Left lung (tissue), 10 donors: ENCODE results near the gene GALNT17. TPM values are rescaled to one million over a fixed set of nuclear protein-coding genes. Genes with fewer than 3 reads are reported as not detected.
A peak's percentile ranks its signal among the peaks of the same experiment; 100 is the strongest.

Source experiments
- ATAC-seq: fragments of 200-7000 bp; cut with Tn5 transposase; one replicate; pipeline ENCODE4 v1.9.1; 2020; ENCODE audit warnings: moderate library complexity
- DNase-seq, 4 donors: peaks; one replicate each; pipeline ENCODE4 v3.0.0-alpha.2; 2013 to 2020
- H3K27ac ChIP-seq, 2 donors: fragments of 200-600 bp; sonication (generic) in 1 of 2; one replicate each; pipeline versions ENCODE4 v1.5.0 to v1.8.0; 2020 to 2021
- H3K27me3 ChIP-seq, 2 donors: fragments of 200-600 bp; sonication (generic) in 1 of 2; one replicate each; pipeline versions ENCODE4 v1.5.0 to v1.8.0; 2020 to 2021
- H3K36me3 ChIP-seq, 2 donors: fragments of 200-600 bp; sonication (generic) in 1 of 2; one replicate each; pipeline versions ENCODE4 v1.5.0 to v1.8.0; 2020 to 2021
- H3K4me1 ChIP-seq, 2 donors: fragments of 200-600 bp; one replicate each; pipeline ENCODE4 v1.8.0; 2021
- H3K4me3 ChIP-seq, 2 donors: fragments of 200-600 bp; sonication (generic) in 1 of 2; one replicate each; pipeline versions ENCODE4 v1.5.0 to v1.8.0; 2020 to 2021; ENCODE audit warnings: mild to moderate bottlenecking in 1 of 2
- H3K9me3 ChIP-seq, 2 donors: fragments of 200-600 bp; sonication (generic) in 1 of 2; one replicate each; pipeline versions ENCODE4 v1.5.0 to v1.8.0; 2020 to 2021
- intact Hi-C, 2 donors: fragments of 100-400 bp; cut with DNase I; formaldehyde crosslinking; loops; one replicate each; pipeline versions ENCODE4 v1.11.2 to v1.14.2; 2022
- polyA plus RNA-seq, 6 donors: library from polyadenylated mRNA; unstranded; fragments of 120-200 nt; gene quantifications; one replicate each; pipeline ENCODE4 v1.2.1, GENCODE V29; 2013; ENCODE audit not compliant: insufficient read length in 6 of 6
- total RNA-seq, 2 donors: library from RNA; stranded (reverse); fragmentation: NEBNext Ultra II Directional; extraction: Animal tissue kit (Norgen Biotek cat#: 25700); gene quantifications; one replicate each; pipeline ENCODE4 v1.2.1, GENCODE V29; 2021
- TF ChIP-seq, protein P1 (sequence below), 2 donors: fragments of 200-600 bp; sonication (generic) in 1 of 2; IDR thresholded peaks; one replicate each; pipeline versions ENCODE4 v1.5.0 to v1.8.0; 2021; ENCODE audit warnings: antibody characterized with exemption in 2 of 2
- donor health status: DM: no; HTN: yes; CAD: no.
- donor health status: DM: no; HTN: no; CAD: no.

Gene GALNT17
- total and polyA plus RNA-seq, 8 donors = 2.4 to 19.1 (median 9.7) TPM

DNA sequence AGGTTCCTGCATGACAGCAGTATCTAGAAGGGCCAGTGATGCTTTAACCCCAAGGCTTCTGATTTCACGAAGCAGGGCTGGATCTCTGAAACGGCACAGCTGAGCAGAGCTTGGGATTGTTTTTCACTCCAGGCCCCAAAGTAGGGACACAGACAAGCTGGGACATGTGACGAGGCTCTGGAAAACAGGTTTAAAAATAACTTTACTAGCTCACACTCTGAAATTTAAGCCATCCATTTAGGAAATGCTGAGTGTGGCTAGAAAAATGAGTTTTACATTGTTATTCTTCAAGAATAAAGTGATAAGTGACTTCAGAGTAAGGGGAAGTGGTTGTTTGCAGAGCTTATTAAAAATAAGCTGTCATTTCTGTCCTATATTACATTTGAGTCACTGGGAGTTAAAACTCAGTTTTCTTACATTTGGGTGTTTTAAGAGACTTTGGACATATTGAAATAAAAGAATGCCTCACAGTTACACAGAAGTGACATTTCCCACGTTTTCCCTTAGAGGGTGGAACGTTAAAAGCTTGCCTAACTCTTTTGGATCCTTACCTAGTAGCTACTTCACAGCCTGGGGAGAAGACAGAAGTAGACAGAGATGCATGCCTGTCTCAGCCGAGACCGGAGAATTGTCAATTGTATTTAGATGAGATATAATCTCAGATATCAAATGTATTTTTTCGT lies 107.8 kb downstream of the GALNT17 start:
- intact Hi-C loops = no loop called here
- Histone ChIP-seq H3K4me3 (no peak overlapping the region), H3K27ac (no peak overlapping the region)

DNA sequence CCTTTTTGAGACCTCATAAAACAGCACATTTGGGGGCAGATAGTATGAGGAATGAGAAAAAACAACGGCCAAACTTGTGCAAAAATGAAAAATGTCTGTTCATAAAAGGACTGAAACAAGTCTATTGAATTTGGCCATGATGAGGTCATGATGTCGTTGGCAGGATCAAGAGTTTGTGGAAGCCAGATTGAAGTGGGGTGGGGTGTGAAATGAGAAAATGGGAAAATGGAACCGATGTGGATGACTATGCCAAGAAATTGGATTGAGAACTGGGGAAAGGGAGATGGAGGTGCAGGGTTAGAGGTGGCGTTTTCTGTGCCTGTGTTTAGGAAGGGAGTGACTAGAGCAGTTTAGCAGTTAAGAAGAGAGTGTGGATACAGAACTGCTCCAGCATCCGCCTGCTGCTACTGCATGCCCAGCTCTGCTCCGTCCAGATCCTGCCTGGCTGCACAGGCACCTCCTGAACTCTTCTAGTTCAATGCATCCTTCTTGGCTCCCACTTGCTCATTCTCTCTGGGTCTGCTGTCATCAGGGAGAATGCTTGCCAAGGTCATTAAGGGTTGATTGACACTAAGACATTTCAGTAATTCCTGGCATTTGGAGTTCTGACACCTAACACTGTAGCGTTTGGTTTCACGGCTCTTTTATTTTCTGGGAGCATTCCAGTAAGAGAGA lies 111.9 kb downstream of the GALNT17 start:
- Histone ChIP-seq H3K27me3 (no peaks in the 10 kb centered on the region), H3K27ac (no peak overlapping the region), H3K36me3 (no peaks in the 10 kb centered on the region), H3K4me3 (no peak overlapping the region), H3K4me1 (no peaks in the 10 kb centered on the region), H3K9me3 (peaks cover 0 to 13% of the 10 kb centered on the region in 2 donors)
- ATAC-seq (no peak), DNase-seq (peak in 1 of 4 donors; percentile 19)
- intact Hi-C loops = no loop called here
- TF ChIP-seq, protein P1, sequence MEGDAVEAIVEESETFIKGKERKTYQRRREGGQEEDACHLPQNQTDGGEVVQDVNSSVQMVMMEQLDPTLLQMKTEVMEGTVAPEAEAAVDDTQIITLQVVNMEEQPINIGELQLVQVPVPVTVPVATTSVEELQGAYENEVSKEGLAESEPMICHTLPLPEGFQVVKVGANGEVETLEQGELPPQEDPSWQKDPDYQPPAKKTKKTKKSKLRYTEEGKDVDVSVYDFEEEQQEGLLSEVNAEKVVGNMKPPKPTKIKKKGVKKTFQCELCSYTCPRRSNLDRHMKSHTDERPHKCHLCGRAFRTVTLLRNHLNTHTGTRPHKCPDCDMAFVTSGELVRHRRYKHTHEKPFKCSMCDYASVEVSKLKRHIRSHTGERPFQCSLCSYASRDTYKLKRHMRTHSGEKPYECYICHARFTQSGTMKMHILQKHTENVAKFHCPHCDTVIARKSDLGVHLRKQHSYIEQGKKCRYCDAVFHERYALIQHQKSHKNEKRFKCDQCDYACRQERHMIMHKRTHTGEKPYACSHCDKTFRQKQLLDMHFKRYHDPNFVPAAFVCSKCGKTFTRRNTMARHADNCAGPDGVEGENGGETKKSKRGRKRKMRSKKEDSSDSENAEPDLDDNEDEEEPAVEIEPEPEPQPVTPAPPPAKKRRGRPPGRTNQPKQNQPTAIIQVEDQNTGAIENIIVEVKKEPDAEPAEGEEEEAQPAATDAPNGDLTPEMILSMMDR (IDR thresholded peaks at IDR 0.05) = no peak

More for the DNA sequence above, 107.8 kb downstream of the GALNT17 start:
- peaks cover 0 to 9% of the 10 kb centered on the region in 2 donors for H3K9me3 ChIP-seq
- H3K27me3 ChIP-seq = no peaks in the 10 kb centered on the region
- ATAC-seq (peak; percentile 23), DNase-seq (peak in 1 of 4 donors; percentile 36)
- TF ChIP-seq, protein P1 (IDR thresholded peaks at IDR 0.05) = no peak
- H3K36me3 ChIP-seq = no peaks in the 10 kb centered on the region
- H3K4me1 ChIP-seq = no peaks in the 10 kb centered on the region

DNA sequence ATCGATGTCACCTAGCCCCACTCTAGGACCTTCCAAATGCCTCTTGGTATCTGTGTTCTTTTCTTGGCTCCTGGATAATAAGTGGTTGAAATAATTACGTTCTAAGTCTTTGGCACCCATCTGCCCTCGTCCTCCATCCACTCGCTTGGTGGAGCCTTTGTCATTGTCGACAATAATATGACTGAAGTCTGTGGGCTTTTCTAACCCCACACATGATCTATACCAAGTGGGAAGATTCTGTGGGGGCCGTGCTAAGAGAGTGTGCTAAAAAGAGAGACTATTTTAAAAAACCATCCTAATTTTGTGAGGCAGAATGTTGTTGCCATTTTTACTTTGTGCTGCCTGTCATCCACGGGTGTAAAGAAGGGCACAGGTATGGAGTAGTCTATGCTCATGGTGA lies 113.1 kb downstream of the GALNT17 start:
- Histone ChIP-seq H3K4me1 (no peaks in the 10 kb centered on the region), H3K36me3 (no peaks in the 10 kb centered on the region), H3K9me3 (peaks cover 0 to 13% of the 10 kb centered on the region in 2 donors), H3K27me3 (no peaks in the 10 kb centered on the region), H3K27ac (no peak overlapping the region), H3K4me3 (no peak overlapping the region)
- TF ChIP-seq, protein P1 (IDR thresholded peaks at IDR 0.05) = no peak
- intact Hi-C loops = no loop called here
- ATAC-seq = no peak
- no peak for DNase-seq

DNA sequence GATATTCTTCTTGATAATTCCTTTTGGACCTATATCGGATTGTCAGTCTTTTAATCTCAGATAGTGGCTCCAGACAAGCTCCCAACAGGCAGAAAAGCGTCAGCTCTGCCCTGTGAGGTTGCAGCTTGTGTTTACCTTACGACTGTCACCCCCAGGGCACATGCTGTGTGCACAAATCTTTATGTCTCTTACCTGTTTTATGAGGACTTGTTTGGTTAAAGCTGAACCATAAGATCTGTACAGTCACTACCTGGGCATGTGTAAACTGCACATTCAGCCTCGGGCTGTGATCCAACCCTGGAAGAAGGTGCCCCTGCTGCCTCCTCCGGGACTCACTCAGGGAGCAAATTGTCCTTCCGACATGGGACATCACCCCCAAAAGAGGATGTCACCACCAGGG lies 119.8 kb downstream of the GALNT17 start:
- Histone ChIP-seq H3K27me3 (no peaks in the 10 kb centered on the region), H3K36me3 (no peaks in the 10 kb centered on the region), H3K4me1 (no peaks in the 10 kb centered on the region), H3K4me3 (no peak overlapping the region), H3K27ac (no peak overlapping the region), H3K9me3 (peaks cover 0 to 14% of the 10 kb centered on the region in 2 donors)
- DNase-seq = no peak
- no peak for ATAC-seq
- intact Hi-C loops = no loop called here
- TF ChIP-seq, protein P1 (IDR thresholded peaks at IDR 0.05) = no peak

DNA sequence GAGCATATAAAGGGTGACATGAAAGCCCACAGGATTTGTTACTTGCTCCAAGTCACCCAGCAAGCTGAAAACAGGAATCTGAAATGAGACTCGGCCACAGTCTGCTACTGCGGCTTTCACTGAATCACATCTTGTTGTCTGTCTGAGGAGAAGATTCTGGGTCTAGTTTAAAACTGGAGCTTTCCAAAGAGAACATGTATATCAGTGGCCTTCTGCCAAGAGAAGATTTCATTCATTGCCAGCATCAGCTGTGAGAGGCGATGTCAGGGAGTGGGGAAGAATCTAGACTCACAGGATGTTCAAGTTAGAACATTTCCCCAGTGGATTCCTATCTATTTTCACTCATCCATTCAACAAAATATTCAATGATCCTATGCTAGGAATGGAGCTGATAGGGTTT lies 122.8 kb downstream of the GALNT17 start:
- H3K27ac ChIP-seq = no peak overlapping the region
- H3K4me1 ChIP-seq = no peaks in the 10 kb centered on the region
- intact Hi-C loops = no loop called here
- no peak overlapping the region for H3K4me3 ChIP-seq
- DNase-seq = no peak
- H3K27me3 ChIP-seq = no peaks in the 10 kb centered on the region
- H3K36me3 ChIP-seq = no peaks in the 10 kb centered on the region
- TF ChIP-seq, protein P1 (IDR thresholded peaks at IDR 0.05) = no peak
- ATAC-seq = no peak
- H3K9me3 ChIP-seq = peaks cover 0 to 33% of the 10 kb centered on the region in 2 donors
